ENCODE data around the gene CDCA8. TPM values are rescaled to one million over a fixed set of nuclear protein-coding genes. Genes with fewer than 3 reads are reported as not detected.

CDCA8 gene
- total RNA-seq, 1 experiment from 2014 or later = 48.5 TPM

DNA sequence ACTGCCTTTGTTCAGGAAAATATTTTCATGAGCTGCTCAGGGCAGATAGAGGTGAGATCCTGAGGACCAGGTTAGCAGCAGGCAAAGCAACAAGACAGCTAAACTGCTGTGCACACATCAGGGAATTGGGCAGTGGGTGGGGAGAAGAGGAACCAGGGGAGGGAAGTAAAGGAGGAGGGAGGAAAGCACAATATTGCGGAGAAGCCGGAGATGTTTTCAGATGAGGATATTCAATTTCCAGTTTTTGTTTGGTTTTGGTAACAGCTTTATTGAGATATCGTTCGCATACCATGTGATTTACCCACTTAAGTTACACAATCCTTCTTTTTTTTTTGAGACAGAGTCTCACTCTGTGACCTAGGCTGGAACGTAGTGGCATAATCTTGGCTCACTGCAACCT, 38.1 kb downstream of the CDCA8 start:
- H3K79me1 ChIP-seq (ENCODE audit: insufficient read depth, low read depth, low read length, poor library complexity, severe bottlenecking) = no peaks in the 10 kb centered on the region
- no peak overlapping the region for H2BK15ac ChIP-seq (ENCODE audit: low read depth, low read length)
- no peak overlapping the region for H2BK12ac ChIP-seq (ENCODE audit: insufficient read length, low read depth, low read length)
- no peak overlapping the region for H2BK120ac ChIP-seq (ENCODE audit: low read depth, low read length, poor library complexity, severe bottlenecking)
- no peaks in the 10 kb centered on the region for H3K27me3 ChIP-seq (ENCODE audit: insufficient read depth, low read length)
- no peak overlapping the region for H3K27ac ChIP-seq (ENCODE audit: insufficient read length, low read depth, low read length)
- H2BK5ac ChIP-seq (ENCODE audit: insufficient read length, low read length) = no peak overlapping the region
- H3K9me3 ChIP-seq (ENCODE audit: control insufficient read depth, low read depth, low read length) = no peaks in the 10 kb centered on the region
- H2AFZ ChIP-seq (ENCODE audit: low read length) = no peak overlapping the region
- peaks cover 2 to 6% of the 10 kb centered on the region in 2 experiments; a peak in 2 of 4 replicates for H3K4me1 Mint-ChIP-seq
- no peak overlapping the region for H3K18ac ChIP-seq (ENCODE audit: insufficient read length, low read depth, low read length)
- no peak overlapping the region for H2BK20ac ChIP-seq (ENCODE audit: low read depth, low read length, poor library complexity, severe bottlenecking)
- no peak overlapping the region for H4K91ac ChIP-seq (ENCODE audit: insufficient read length, low read depth, low read length)
- no peak overlapping the region for H3K14ac ChIP-seq (ENCODE audit: insufficient read depth, low read length)
- H3K4me1 ChIP-seq (ENCODE audit: insufficient read depth, low read length) = no peaks in the 10 kb centered on the region
- H3T11ph ChIP-seq (ENCODE audit: low read length) = no peak overlapping the region
- H3K4ac ChIP-seq (ENCODE audit: low read depth, low read length) = no peak overlapping the region
- no peak overlapping the region for H3K4me3 Mint-ChIP-seq
- H3K56ac ChIP-seq (ENCODE audit: insufficient read length, low read depth, low read length) = no peak overlapping the region
- no peaks in the 10 kb centered on the region; a peak in 1 of 7 replicates for H3K36me3 Mint-ChIP-seq (ENCODE audit: insufficient read depth in 1 of 3, low read depth in 3 of 3)
- no CpG with 5 or more reads among the region's 5 CpGs for WGBS (ENCODE audit: extremely low coverage, insufficient read length, low lambda C conversion rate)
- H3K27me3 Mint-ChIP-seq (ENCODE audit: low read depth) = peaks cover 49% of the 10 kb centered on the region
- H3K9me3 Mint-ChIP-seq = no peaks in the 10 kb centered on the region
- peaks cover 4% of the 10 kb centered on the region for H3K23me2 ChIP-seq (ENCODE audit: insufficient read length, low read depth, low read length, poor library complexity, severe bottlenecking)
- H3K23ac ChIP-seq (ENCODE audit: insufficient read length, low read depth, low read length) = no peak overlapping the region
- no peak overlapping the region for H4K5ac ChIP-seq (ENCODE audit: insufficient read length, low read depth, low read length)
- H3K27ac Mint-ChIP-seq = no peak overlapping the region
- no peak for DNase-seq
- H3K9ac ChIP-seq (ENCODE audit: extremely low read depth, insufficient read length, low read length) = no peak overlapping the region
- no peak overlapping the region for H4K8ac ChIP-seq (replicated peaks; ENCODE audit: insufficient read length, low read depth, low read length)
- no peaks in the 10 kb centered on the region for H3K79me2 ChIP-seq (ENCODE audit: insufficient read depth, low read length)
- H2AK5ac ChIP-seq (ENCODE audit: insufficient read length, low read length) = no peak overlapping the region
- no peaks in the 10 kb centered on the region for H4K20me1 ChIP-seq (ENCODE audit: control insufficient read depth, insufficient read depth, insufficient read length)
- no peak overlapping the region for H3K4me2 ChIP-seq (ENCODE audit: insufficient read depth, insufficient read length, low read length)
- no peak for TF ChIP-seq CTCF (conservative IDR thresholded peaks at IDR 0.05)
